SK-N-SH (cell line): ENCODE data around the gene ERCC5. TPM values are rescaled to one million over a fixed set of nuclear protein-coding genes. Genes with fewer than 3 reads are reported as not detected.

Source experiments
- CTCF ChIA-PET: fragments of 300-600, 350-600 bp; formaldehyde crosslinking; extraction: SDS; loops from one replicate; lab custom pipeline; 2021; lab: Yijun Ruan, JAX
- POLR2A ChIA-PET: fragments of 350-600 bp; sonication (Branson Sonifier 250); formaldehyde crosslinking; extraction: SDS; loops from one replicate; lab custom pipeline; 2020; ENCODE audit warnings: antibody characterized with exemption, inconsistent platforms; lab: Yijun Ruan, JAX
- DNase-seq: peaks from one replicate; pipeline ENCODE4 v3.0.0; 2012
- H2AFZ ChIP-seq: fragments of 200-600 bp; sonication (generic); 2 replicates; pipeline ENCODE4 v1.8.1; 2016; ENCODE audit warnings: antibody characterized with exemption, mild to moderate bottlenecking, low read depth
- H3F3A ChIP-seq: fragments of 200-600 bp; sonication (generic); replicated peaks from 2 replicates; pipeline ENCODE3; 2016; ENCODE audit warnings: antibody characterized with exemption, mild to moderate bottlenecking; ENCODE audit not compliant: insufficient read depth
- H3K27ac ChIP-seq, 2 experiments: fragments of 200-500 bp in 1 of 2; fragments of 200-600 bp in 1 of 2; sonication (Bioruptor generic) in 1 of 2; sonication (generic), shearing (Covaris generic) in 1 of 2; 2 replicates each; pipeline versions ENCODE4 v1.5.1 to v1.6.1; 2014 to 2016; ENCODE audit warnings: low read depth in 2 of 2, inconsistent platforms in 1 of 2, low read length in 1 of 2, mild to moderate bottlenecking in 1 of 2, mixed read lengths in 1 of 2
- H3K27me3 ChIP-seq: fragments of 200-600 bp; sonication (generic), shearing (Covaris generic); 2 replicates; pipeline ENCODE4 v1.6.1; 2016; ENCODE audit warnings: mixed run types; ENCODE audit not compliant: insufficient read depth
- H3K36me3 ChIP-seq, 2 experiments: fragments of 200-500 bp in 1 of 2; fragments of 200-600 bp in 1 of 2; sonication (Bioruptor generic) in 1 of 2; sonication (generic) in 1 of 2; replicated peaks in 1 of 2; 2 replicates each; pipeline versions ENCODE3 to v1.5.1; 2014 to 2016; ENCODE audit warnings: low read length in 1 of 2, mild to moderate bottlenecking in 1 of 2; ENCODE audit not compliant: insufficient read depth in 2 of 2, control insufficient read depth in 1 of 2
- H3K4me1 ChIP-seq, 2 experiments: fragments of 200-500 bp in 1 of 2; fragments of 200-600 bp in 1 of 2; sonication (Bioruptor generic) in 1 of 2; sonication (generic), shearing (Covaris generic) in 1 of 2; 2 replicates each; pipeline versions ENCODE4 v1.5.1 to v1.6.1; 2014 to 2016; ENCODE audit warnings: low read depth in 1 of 2, low read length in 1 of 2, mixed run types in 1 of 2; ENCODE audit not compliant: insufficient read depth in 2 of 2, control insufficient read depth in 1 of 2
- H3K4me2 ChIP-seq: fragments of 200-600 bp; sonication (generic), shearing (Covaris generic); 2 replicates; pipeline ENCODE4 v1.6.1; 2017; ENCODE audit warnings: mixed run types
- H3K4me3 ChIP-seq, 2 experiments: fragments of 200-500 bp in 1 of 2; fragments of 200-600 bp in 1 of 2; sonication (Bioruptor generic) in 1 of 2; sonication (generic), shearing (Covaris generic) in 1 of 2; 2 replicates each; pipeline versions ENCODE4 v1.5.1 to v1.8.1; 2014 to 2016; ENCODE audit warnings: low read depth in 2 of 2, inconsistent platforms in 1 of 2, low read length in 1 of 2, mild to moderate bottlenecking in 1 of 2, mixed read lengths in 1 of 2, moderate library complexity in 1 of 2
- H3K79me2 ChIP-seq: fragments of 200-600 bp; sonication (generic); 2 replicates; pipeline ENCODE4 v1.8.1; 2017; ENCODE audit warnings: mild to moderate bottlenecking; ENCODE audit not compliant: insufficient read depth
- H3K9ac ChIP-seq: fragments of 200-600 bp; sonication (generic); 2 replicates; pipeline ENCODE4 v1.6.1; 2017; ENCODE audit warnings: mixed run types
- H3K9me2 ChIP-seq: fragments of 200-600 bp; sonication (generic); 2 replicates; pipeline ENCODE4 v1.6.1; 2017; ENCODE audit warnings: mixed run types
- H3K9me3 ChIP-seq: fragments of 200-600 bp; sonication (generic); 2 replicates; pipeline ENCODE4 v1.6.1; 2017; ENCODE audit warnings: mixed run types, mild to moderate bottlenecking, moderate library complexity
- H4K20me1 ChIP-seq: fragments of 200-600 bp; sonication (generic); 2 replicates; pipeline ENCODE4 v1.6.1; 2017; ENCODE audit warnings: mild to moderate bottlenecking, mixed run types; ENCODE audit not compliant: insufficient read depth
- CTCF ChIP-seq: fragments of 200-600 bp; sonication (generic); IDR thresholded peaks from 2 replicates; pipeline ENCODE4 v1.6.1; 2017; ENCODE audit warnings: antibody characterized with exemption, mild to moderate bottlenecking, moderate library complexity
- EP300 ChIP-seq, 2 experiments: IDR thresholded peaks; 2 replicates each; pipeline versions ENCODE4 v1.4.0 to v1.6.1; 2012; ENCODE audit warnings: borderline replicate concordance in 1 of 2, low read depth in 1 of 2, low read length in 1 of 2
- EZH2phosphoT487 ChIP-seq: fragments of 200-600 bp; sonication (generic); IDR thresholded peaks from 2 replicates; pipeline ENCODE4 v1.6.1; 2017; ENCODE audit warnings: low read depth, mixed run types, mild to moderate bottlenecking, antibody characterized with exemption, moderate library complexity, borderline replicate concordance
- FOSL2 ChIP-seq: IDR thresholded peaks from 2 replicates; pipeline ENCODE4 v1.4.0; 2012; ENCODE audit warnings: low read depth, mild to moderate bottlenecking, moderate library complexity, borderline replicate concordance
- FOXM1 ChIP-seq: IDR thresholded peaks from 2 replicates; pipeline ENCODE4 v1.4.0; 2012; ENCODE audit warnings: low read depth, mild to moderate bottlenecking
- GABPA ChIP-seq: IDR thresholded peaks from 2 replicates; pipeline ENCODE4 v1.4.0; 2012; ENCODE audit warnings: low read depth, mild to moderate bottlenecking
- NFIC ChIP-seq: IDR thresholded peaks from 2 replicates; pipeline ENCODE4 v1.4.0; 2012; ENCODE audit warnings: borderline replicate concordance
- POLR2AphosphoS5 ChIP-seq: IDR thresholded peaks from 2 replicates; pipeline ENCODE4 v1.6.1; 2012; ENCODE audit warnings: low read depth, low read length
- RAD21 ChIP-seq: IDR thresholded peaks from 2 replicates; pipeline ENCODE4 v1.6.1; 2012; ENCODE audit warnings: mild to moderate bottlenecking, low read length
- RCOR1 ChIP-seq: fragments of 150-350 bp; IDR thresholded peaks from 2 replicates; pipeline ENCODE4 v1.6.1; 2017; ENCODE audit warnings: antibody characterized with exemption, low read length
- SIN3A ChIP-seq: IDR thresholded peaks from 2 replicates; pipeline ENCODE4 v1.6.1; 2012; ENCODE audit warnings: low read depth, mild to moderate bottlenecking, low read length, moderate library complexity, borderline replicate concordance
- TAF1 ChIP-seq: IDR thresholded peaks from 2 replicates; pipeline ENCODE4 v1.6.1; 2012; ENCODE audit warnings: low read depth, mild to moderate bottlenecking, low read length, moderate library complexity, borderline replicate concordance
- YY1 ChIP-seq: IDR thresholded peaks from 2 replicates; pipeline ENCODE4 v1.4.0; 2012; ENCODE audit warnings: low read depth, mild to moderate bottlenecking
- WGBS: methylation state at CpG from one replicate; pipeline ENCODE4 v1.1.6; 2017; ENCODE audit warnings: low lambda C conversion rate; 5-methylcytosine and 5-hydroxymethylcytosine counted together
- polyA plus RNA-seq, 3 experiments: library from polyadenylated mRNA; depleted of rRNA; stranded (reverse); fragments of >200 nt; gene quantifications; 2 replicates each; pipeline ENCODE4 v1.2.3, GENCODE V29; 2012
- TF ChIP-seq, protein P1 (sequence below): IDR thresholded peaks from 2 replicates; pipeline ENCODE4 v1.4.0; 2012; ENCODE audit warnings: low read depth, borderline replicate concordance

The ERCC5 gene
- polyA plus RNA-seq, 1 of the 3 experiments (the other 2 are of a cell fraction) = 14.1 TPM

GRCh38 chr13:102881819-102882686 lies 36.2 kb downstream of the ERCC5 start:
- 96% methylated on average over 4 of the region's 4 CpGs for WGBS
- POLR2A ChIA-PET = no interaction called here

More at GRCh38 chr13:102881819-102882686, 36.2 kb downstream of the ERCC5 start:
- Histone ChIP-seq H2AFZ (no peak overlapping the region), H3K9me2 (no peaks in the 10 kb centered on the region), H3K36me3 (peaks cover 2 to 15% of the 10 kb centered on the region in 2 experiments), H3K4me2 (no peak overlapping the region), H4K20me1 (no peaks in the 10 kb centered on the region), H3K27me3 (no peaks in the 10 kb centered on the region), H3K4me1 (no peaks in the 10 kb centered on the region), H3K4me3 (no peak overlapping the region), H3K27ac (no peak overlapping the region), H3K9me3 (no peaks in the 10 kb centered on the region), H3K79me2 (no peaks in the 10 kb centered on the region), H3K9ac (no peak overlapping the region), H3F3A (no peaks in the 10 kb centered on the region)
- DNase-seq = no peak
- TF ChIP-seq SIN3A = no peak
- no peak for TF ChIP-seq RAD21
- TF ChIP-seq GABPA = no peak
- TF ChIP-seq EZH2phosphoT487 = no peak
- TF ChIP-seq YY1 = no peak
- no peak for TF ChIP-seq CTCF
- no peak for TF ChIP-seq FOXM1
- TF ChIP-seq EP300 (IDR thresholded peaks at IDR 0.05; ENCODE audit: borderline replicate concordance in 1 of 2, low read depth in 1 of 2, low read length in 1 of 2) = no peak
- TF ChIP-seq POLR2AphosphoS5 = no peak
- no peak for TF ChIP-seq FOSL2
- no peak for TF ChIP-seq TAF1
- no peak for TF ChIP-seq RCOR1
- no peak for TF ChIP-seq NFIC
- TF ChIP-seq, protein P1, sequence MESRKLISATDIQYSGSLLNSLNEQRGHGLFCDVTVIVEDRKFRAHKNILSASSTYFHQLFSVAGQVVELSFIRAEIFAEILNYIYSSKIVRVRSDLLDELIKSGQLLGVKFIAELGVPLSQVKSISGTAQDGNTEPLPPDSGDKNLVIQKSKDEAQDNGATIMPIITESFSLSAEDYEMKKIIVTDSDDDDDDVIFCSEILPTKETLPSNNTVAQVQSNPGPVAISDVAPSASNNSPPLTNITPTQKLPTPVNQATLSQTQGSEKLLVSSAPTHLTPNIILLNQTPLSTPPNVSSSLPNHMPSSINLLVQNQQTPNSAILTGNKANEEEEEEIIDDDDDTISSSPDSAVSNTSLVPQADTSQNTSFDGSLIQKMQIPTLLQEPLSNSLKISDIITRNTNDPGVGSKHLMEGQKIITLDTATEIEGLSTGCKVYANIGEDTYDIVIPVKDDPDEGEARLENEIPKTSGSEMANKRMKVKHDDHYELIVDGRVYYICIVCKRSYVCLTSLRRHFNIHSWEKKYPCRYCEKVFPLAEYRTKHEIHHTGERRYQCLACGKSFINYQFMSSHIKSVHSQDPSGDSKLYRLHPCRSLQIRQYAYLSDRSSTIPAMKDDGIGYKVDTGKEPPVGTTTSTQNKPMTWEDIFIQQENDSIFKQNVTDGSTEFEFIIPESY = no peak
- CTCF ChIA-PET = interaction anchor here (4.0 kb wide), 1 partner anchor 11 kb away, joined by 32 read pairs; no protein-coding TSS in a partner anchor
